ENCODE results near the gene CNIH3. TPM values are rescaled to one million over a fixed set of nuclear protein-coding genes. Genes with fewer than 3 reads are reported as not detected.

Gene CNIH3
- total RNA-seq, 1 donor from 2014 or later, result 0.99 TPM

- intact Hi-C loops (cut with micrococcal nuclease), result no loop called here
- DNase-seq (no peak), ATAC-seq (no peak)
Observed at GRCh38 chr1:224609333-224609732, 6.8 kb upstream of the CNIH3 start.

GRCh38 chr1:224612246-224612645, 3.9 kb upstream of the CNIH3 start:
- DNase-seq, result no peak
- intact Hi-C loops (cut with micrococcal nuclease), result no loop called here
- no peak for ATAC-seq

- ATAC-seq, result no peak
- no peak for DNase-seq
- intact Hi-C loops (cut with micrococcal nuclease), result no loop called here
Observed at GRCh38 chr1:224613486-224613885, 2.6 kb upstream of the CNIH3 start.

- intact Hi-C loops (cut with micrococcal nuclease), result no loop called here
- no peak for DNase-seq
- no peak for ATAC-seq
Observed at GRCh38 chr1:224616756-224617409, 766 bp downstream of the CNIH3 start.

GRCh38 chr1:224617410-224618355, 1.6 kb downstream of the CNIH3 start:
- intact Hi-C loops (cut with micrococcal nuclease), result no loop called here

GRCh38 chr1:224619209-224619608, 3.1 kb downstream of the CNIH3 start:
- intact Hi-C loops (cut with micrococcal nuclease), result no loop called here
- ATAC-seq (no peak), DNase-seq (no peak)

More at GRCh38 chr1:224617410-224618355, 1.6 kb downstream of the CNIH3 start:
- ATAC-seq, result no peak
- DNase-seq, result no peak

GRCh38 chr1:224620105-224620504, 4.0 kb downstream of the CNIH3 start:
- no peak for ATAC-seq
- no peak for DNase-seq
- intact Hi-C loops (cut with micrococcal nuclease), result no loop called here

- intact Hi-C loops (cut with micrococcal nuclease), result no loop called here
- no peak for DNase-seq
- no peak for ATAC-seq
Observed at GRCh38 chr1:224621813-224622682, 5.9 kb downstream of the CNIH3 start.

- intact Hi-C loops (cut with micrococcal nuclease), result no loop called here
- no peak for ATAC-seq
- no peak for DNase-seq
Observed at GRCh38 chr1:224622831-224623230, 6.7 kb downstream of the CNIH3 start.

- DNase-seq, result no peak
- intact Hi-C loops (cut with micrococcal nuclease), result no loop called here
- no peak for ATAC-seq
Observed at GRCh38 chr1:224623310-224623714, 7.2 kb downstream of the CNIH3 start.

- ATAC-seq, result no peak
- no peak for DNase-seq
Observed at GRCh38 chr1:224623743-224624333, 7.7 kb downstream of the CNIH3 start.

GRCh38 chr1:224624432-224624831, 8.3 kb downstream of the CNIH3 start:
- no peak for DNase-seq
- ATAC-seq, result no peak
- intact Hi-C loops (cut with micrococcal nuclease), result no loop called here

More at GRCh38 chr1:224623743-224624333, 7.7 kb downstream of the CNIH3 start:
- intact Hi-C loops (cut with micrococcal nuclease), result no loop called here

GRCh38 chr1:224626042-224626441, 9.9 kb downstream of the CNIH3 start:
- intact Hi-C loops (cut with micrococcal nuclease), result no loop called here
- no peak for ATAC-seq
- no peak for DNase-seq

GRCh38 chr1:224629965-224630364, 13.8 kb downstream of the CNIH3 start:
- intact Hi-C loops (cut with micrococcal nuclease), result no loop called here
- ATAC-seq (no peak), DNase-seq (no peak)

- no peak for DNase-seq
- ATAC-seq, result no peak
- intact Hi-C loops (cut with micrococcal nuclease), result no loop called here
Observed at GRCh38 chr1:224631462-224632115, 15.5 kb downstream of the CNIH3 start.

GRCh38 chr1:224632381-224632871, 16.3 kb downstream of the CNIH3 start:
- no peak for DNase-seq
- intact Hi-C loops (cut with micrococcal nuclease), result no loop called here
- no peak for ATAC-seq

GRCh38 chr1:224632921-224633321, 16.8 kb downstream of the CNIH3 start:
- ATAC-seq, result no peak
- intact Hi-C loops (cut with micrococcal nuclease), result no loop called here
- DNase-seq, result no peak

- intact Hi-C loops (cut with micrococcal nuclease), result no loop called here
- no peak for DNase-seq
- no peak for ATAC-seq
Observed at GRCh38 chr1:224635356-224635755, 19.2 kb downstream of the CNIH3 start.

- ATAC-seq (no peak), DNase-seq (no peak)
- intact Hi-C loops (cut with micrococcal nuclease), result no loop called here
Observed at GRCh38 chr1:224637515-224637914, 21.4 kb downstream of the CNIH3 start.
